Suprapubic skin (tissue), 4 donors: ENCODE data around the gene ISL1. TPM values are rescaled to one million over a fixed set of nuclear protein-coding genes. Genes with fewer than 3 reads are reported as not detected.

Experiments
- DNase-seq, 2 donors: peaks; one replicate each; pipeline ENCODE4 v3.0.0-alpha.2; 2019; ENCODE audit warnings: low spot score in 2 of 2
- H3K27ac ChIP-seq: fragments of 200-600 bp; sonication (generic); one replicate; pipeline ENCODE4 v1.5.1; 2019
- H3K27me3 ChIP-seq: fragments of 200-600 bp; sonication (generic); one replicate; pipeline ENCODE4 v1.5.1; 2019
- H3K36me3 ChIP-seq: fragments of 200-600 bp; sonication (generic); one replicate; pipeline ENCODE4 v1.5.1; 2019
- H3K4me1 ChIP-seq: fragments of 200-600 bp; sonication (generic); one replicate; pipeline ENCODE4 v1.5.1; 2019
- H3K4me3 ChIP-seq: fragments of 200-600 bp; sonication (generic); one replicate; pipeline ENCODE4 v1.5.1; 2019; ENCODE audit warnings: mild to moderate bottlenecking
- H3K9me3 ChIP-seq: fragments of 200-600 bp; sonication (generic); one replicate; pipeline ENCODE4 v1.5.1; 2019
- EP300 ChIP-seq: sonication (generic); formaldehyde crosslinking; IDR thresholded peaks from one replicate; pipeline ENCODE4 v1.6.1; 2017; ENCODE audit warnings: antibody characterized with exemption
- POLR2A ChIP-seq, 2 donors: fragments of 450-650 bp; IDR thresholded peaks; one replicate each; pipeline ENCODE4 v1.6.1; 2017; ENCODE audit warnings: antibody characterized with exemption in 2 of 2, mild to moderate bottlenecking in 2 of 2, moderate library complexity in 2 of 2
- POLR2AphosphoS5 ChIP-seq, 3 donors: sonication (generic); formaldehyde crosslinking; IDR thresholded peaks; one replicate each; pipeline ENCODE4 v1.6.1; 2017; ENCODE audit warnings: antibody characterized with exemption in 3 of 3
- WGBS: methylation state at CpG from one replicate; pipeline ENCODE4 v1.1.5; 2018; 5-methylcytosine and 5-hydroxymethylcytosine counted together
- total RNA-seq, 4 donors: library from RNA; depleted of rRNA; stranded (reverse); fragments of >200 nt; gene quantifications; one replicate each; pipeline ENCODE4 v1.1.0, GENCODE V29; 2016
- TF ChIP-seq, protein P1 (sequence below), 2 donors: fragments of 200-600 bp in 1 of 2; fragments of 450-650 bp in 1 of 2; sonication (generic) in 1 of 2; IDR thresholded peaks; one replicate each; pipeline ENCODE4 v1.5.1; 2016 to 2019; ENCODE audit warnings: antibody characterized with exemption in 2 of 2, mild to moderate bottlenecking in 1 of 2, moderate library complexity in 1 of 2

Gene ISL1
- total RNA-seq, 4 donors from 2014 or later = 1.1 to 3.3 (median 1.6) TPM; not detected in 1

DNA sequence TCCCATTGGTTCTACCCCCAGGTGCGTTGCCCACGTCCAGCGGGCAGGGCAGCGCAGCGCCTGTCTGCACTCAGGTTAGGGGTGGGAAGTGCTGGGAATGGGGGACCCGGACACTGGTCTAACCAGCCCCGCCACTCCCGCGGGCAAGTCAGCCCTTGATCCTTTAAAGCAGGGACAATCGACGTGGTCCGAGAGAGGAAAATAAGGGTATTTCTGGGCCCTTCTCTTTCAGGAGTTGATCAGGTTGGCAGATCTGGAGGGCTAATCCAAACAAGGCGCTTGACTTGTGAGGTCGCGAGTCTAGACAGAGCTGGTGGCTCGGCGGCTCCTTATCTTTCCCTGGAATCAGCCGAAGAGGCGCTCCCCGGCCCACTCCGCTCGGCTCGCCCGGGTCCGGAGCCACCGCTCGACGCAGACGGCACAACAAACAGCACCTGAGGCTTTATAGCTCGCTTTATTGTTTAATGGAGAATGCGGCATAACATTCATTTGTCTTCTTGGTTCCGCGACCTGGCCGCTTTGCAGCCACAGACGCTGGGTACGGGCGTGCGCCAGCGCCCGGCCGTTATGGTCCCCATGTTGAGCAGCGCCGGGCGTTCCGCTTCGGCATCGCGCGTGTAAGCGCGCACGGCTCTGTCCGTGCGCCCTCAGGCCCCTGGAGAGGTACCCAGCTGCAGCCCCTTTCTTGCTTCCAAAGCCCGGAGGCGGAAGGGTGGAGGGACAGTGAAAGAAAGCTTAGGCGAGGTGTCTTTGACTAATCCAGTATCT is 15.8 kb downstream of the ISL1 start:
- no peak for TF ChIP-seq EP300
- TF ChIP-seq, protein P1, sequence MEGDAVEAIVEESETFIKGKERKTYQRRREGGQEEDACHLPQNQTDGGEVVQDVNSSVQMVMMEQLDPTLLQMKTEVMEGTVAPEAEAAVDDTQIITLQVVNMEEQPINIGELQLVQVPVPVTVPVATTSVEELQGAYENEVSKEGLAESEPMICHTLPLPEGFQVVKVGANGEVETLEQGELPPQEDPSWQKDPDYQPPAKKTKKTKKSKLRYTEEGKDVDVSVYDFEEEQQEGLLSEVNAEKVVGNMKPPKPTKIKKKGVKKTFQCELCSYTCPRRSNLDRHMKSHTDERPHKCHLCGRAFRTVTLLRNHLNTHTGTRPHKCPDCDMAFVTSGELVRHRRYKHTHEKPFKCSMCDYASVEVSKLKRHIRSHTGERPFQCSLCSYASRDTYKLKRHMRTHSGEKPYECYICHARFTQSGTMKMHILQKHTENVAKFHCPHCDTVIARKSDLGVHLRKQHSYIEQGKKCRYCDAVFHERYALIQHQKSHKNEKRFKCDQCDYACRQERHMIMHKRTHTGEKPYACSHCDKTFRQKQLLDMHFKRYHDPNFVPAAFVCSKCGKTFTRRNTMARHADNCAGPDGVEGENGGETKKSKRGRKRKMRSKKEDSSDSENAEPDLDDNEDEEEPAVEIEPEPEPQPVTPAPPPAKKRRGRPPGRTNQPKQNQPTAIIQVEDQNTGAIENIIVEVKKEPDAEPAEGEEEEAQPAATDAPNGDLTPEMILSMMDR (IDR thresholded peaks at IDR 0.05) = no peak
- TF ChIP-seq POLR2A (IDR thresholded peaks at IDR 0.05) = no peak
- TF ChIP-seq POLR2AphosphoS5 (IDR thresholded peaks at IDR 0.05) = no peak
- no peak for DNase-seq
- Histone ChIP-seq H3K27ac (no peak overlapping the region), H3K4me3 (peak overlapping the region; percentile 24), H3K27me3 (peaks cover 65% of the 10 kb centered on the region), H3K36me3 (no peaks in the 10 kb centered on the region), H3K4me1 (peaks cover 9% of the 10 kb centered on the region), H3K9me3 (no peaks in the 10 kb centered on the region)
- WGBS = 6% methylated on average over 9 of the region's 57 CpGs

DNA sequence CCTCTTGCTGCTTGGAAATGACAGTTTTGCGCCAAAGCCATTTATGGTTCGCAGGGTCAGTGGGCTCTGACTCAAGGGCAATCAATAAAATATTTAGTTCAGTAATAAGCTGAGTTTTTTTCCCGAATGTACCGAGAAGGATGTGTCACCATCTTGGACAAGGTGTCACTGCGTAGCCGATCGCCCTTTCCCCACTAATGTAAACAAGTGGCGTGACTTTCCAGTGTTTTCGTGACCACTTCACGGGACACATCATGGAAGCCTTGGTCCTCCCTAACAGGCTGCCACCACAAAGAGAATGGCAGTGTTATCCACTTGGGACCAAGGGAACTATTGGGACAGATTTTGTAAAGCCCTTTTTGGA is 16.4 kb downstream of the ISL1 start:
- Histone ChIP-seq H3K36me3 (no peaks in the 10 kb centered on the region), H3K4me3 (peak overlapping the region; percentile 24), H3K9me3 (no peaks in the 10 kb centered on the region), H3K27ac (no peak overlapping the region), H3K27me3 (peaks cover 59% of the 10 kb centered on the region), H3K4me1 (peaks cover 9% of the 10 kb centered on the region)
- TF ChIP-seq EP300 (no peak), POLR2A (IDR thresholded peaks at IDR 0.05) (no peak), POLR2AphosphoS5 (IDR thresholded peaks at IDR 0.05) (no peak)
- TF ChIP-seq, protein P1 (IDR thresholded peaks at IDR 0.05) = no peak
- WGBS = 12% methylated on average over 10 of the region's 10 CpGs
- no peak for DNase-seq

DNA sequence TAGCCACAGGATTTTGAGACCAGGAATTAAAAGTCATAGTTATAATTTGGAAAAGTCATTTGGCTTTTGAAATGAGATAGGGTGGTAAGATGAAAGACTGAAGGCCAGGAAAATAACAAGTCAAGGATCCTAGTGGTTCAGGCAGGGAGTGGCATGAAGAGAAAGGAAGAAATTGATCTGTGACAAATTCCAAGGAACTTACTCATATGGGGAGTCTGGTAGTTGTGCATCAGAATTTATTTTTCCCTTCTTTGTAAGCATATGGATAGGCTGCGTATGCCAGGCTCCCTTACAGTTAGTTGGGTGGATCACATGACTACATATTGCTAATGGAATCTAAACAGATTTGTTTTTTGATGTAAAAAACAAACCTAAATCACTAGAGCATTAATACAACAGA is 21.0 kb downstream of the ISL1 start:
- no peak overlapping the region for H3K27ac ChIP-seq
- 72% methylated on average over 1 of the region's 1 CpG for WGBS
- TF ChIP-seq, protein P1 (IDR thresholded peaks at IDR 0.05) = no peak
- TF ChIP-seq POLR2AphosphoS5 (IDR thresholded peaks at IDR 0.05) = no peak
- TF ChIP-seq EP300 = no peak
- no peak for TF ChIP-seq POLR2A (IDR thresholded peaks at IDR 0.05)
- DNase-seq = no peak
- peaks cover 19% of the 10 kb centered on the region for H3K27me3 ChIP-seq
- H3K36me3 ChIP-seq = no peaks in the 10 kb centered on the region
- H3K9me3 ChIP-seq = no peaks in the 10 kb centered on the region
- peaks cover 4% of the 10 kb centered on the region for H3K4me1 ChIP-seq
- no peak overlapping the region for H3K4me3 ChIP-seq

DNA sequence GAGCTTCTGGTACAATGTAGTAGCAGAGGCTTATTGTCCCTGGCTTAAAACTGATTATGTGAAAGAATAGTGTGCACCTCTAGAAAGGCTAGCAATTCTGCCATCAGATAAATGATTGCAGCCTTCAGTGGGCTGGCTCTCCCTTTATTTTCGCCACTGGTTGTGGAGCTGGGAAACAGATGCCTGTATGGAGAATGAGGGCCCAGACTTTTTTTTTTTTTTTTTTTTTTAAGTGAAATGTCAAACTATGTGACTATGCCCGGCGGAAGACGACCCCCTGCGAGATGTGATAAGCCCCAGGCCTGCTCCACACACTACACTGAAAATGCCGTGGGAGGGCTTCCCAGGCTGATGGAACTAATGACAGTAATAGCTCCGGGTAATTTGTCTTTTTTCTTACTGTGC is 28.7 kb downstream of the ISL1 start:
- H3K4me3 ChIP-seq = no peak overlapping the region
- H3K4me1 ChIP-seq = no peaks in the 10 kb centered on the region
- H3K27me3 ChIP-seq = peaks cover 3% of the 10 kb centered on the region
- no peak for DNase-seq
- no peaks in the 10 kb centered on the region for H3K36me3 ChIP-seq
- H3K27ac ChIP-seq = no peak overlapping the region
- 61% methylated on average over 7 of the region's 7 CpGs for WGBS
- no peaks in the 10 kb centered on the region for H3K9me3 ChIP-seq
- TF ChIP-seq POLR2A (IDR thresholded peaks at IDR 0.05) (no peak), POLR2AphosphoS5 (IDR thresholded peaks at IDR 0.05) (no peak), EP300 (no peak)
- TF ChIP-seq, protein P1 (IDR thresholded peaks at IDR 0.05) = no peak

DNA sequence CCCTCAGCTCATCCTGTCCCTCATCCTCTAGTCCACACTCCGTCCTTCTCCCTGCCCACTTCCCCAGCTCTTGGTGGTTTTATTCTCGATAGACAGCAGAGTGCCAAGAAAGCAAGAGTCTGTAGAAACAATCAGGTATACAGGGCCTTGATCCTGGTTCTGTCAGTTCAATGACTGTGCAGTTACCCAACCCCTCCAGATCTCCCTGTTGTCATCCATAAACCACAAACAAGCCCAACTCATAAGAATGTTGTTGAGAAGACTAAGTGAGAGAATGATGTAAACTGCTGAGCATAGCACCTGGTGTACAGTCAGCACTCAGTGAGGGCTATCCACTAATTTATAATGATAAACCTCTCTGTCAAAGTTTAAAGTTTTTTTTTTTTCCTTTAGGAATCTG is 31.3 kb downstream of the ISL1 start:
- Histone ChIP-seq H3K9me3 (no peaks in the 10 kb centered on the region), H3K27ac (no peak overlapping the region), H3K36me3 (no peaks in the 10 kb centered on the region), H3K4me1 (no peaks in the 10 kb centered on the region), H3K4me3 (no peak overlapping the region), H3K27me3 (peaks cover 3% of the 10 kb centered on the region)
- no peak for DNase-seq
- WGBS = 91% methylated on average over 2 of the region's 2 CpGs
- TF ChIP-seq, protein P1 (IDR thresholded peaks at IDR 0.05) = no peak
- no peak for TF ChIP-seq POLR2A (IDR thresholded peaks at IDR 0.05)
- no peak for TF ChIP-seq POLR2AphosphoS5 (IDR thresholded peaks at IDR 0.05)
- no peak for TF ChIP-seq EP300
